Activated naive CD8-positive, alpha-beta T cell treated with anti-CD3 and anti-CD28 coated beads, Interleukin-2, amount 10 ng/mL, durations not matched to agents 7 days and 5 days (primary cell): Measurements from ENCODE around the gene IL17RA. TPM values are rescaled to one million over a fixed set of nuclear protein-coding genes. Genes with fewer than 3 reads are reported as not detected.
A peak's percentile ranks its signal among the peaks of the same experiment; 100 is the strongest.

Experiments used
- ATAC-seq: fragments of 150-1000 bp; cut with Tn5 transposase; one replicate; pipeline ENCODE4 v1.10.0; 2021; ENCODE audit warnings: low read depth, moderate library complexity
- POLR2A ChIA-PET: fragments of 350-600 bp; sonication (Branson Sonifier 250); formaldehyde crosslinking; loops from one replicate; lab custom pipeline; 2021; ENCODE audit warnings: antibody characterized with exemption; lab: Charles Lee
- DNase-seq: peaks from one replicate; pipeline ENCODE4 v3.0.0; 2021
- H3K27ac Mint-ChIP-seq: one replicate; pipeline ENCODE4 v1.8.0; 2022; ENCODE audit warnings: mild to moderate bottlenecking, mixed read lengths
- H3K27me3 Mint-ChIP-seq: one replicate; pipeline ENCODE4 v1.8.0; 2022; ENCODE audit warnings: mild to moderate bottlenecking, moderate library complexity, mixed read lengths
- H3K36me3 Mint-ChIP-seq: one replicate; pipeline ENCODE4 v1.8.0; 2021; ENCODE audit warnings: mild to moderate bottlenecking, mixed read lengths
- H3K4me1 Mint-ChIP-seq: one replicate; pipeline ENCODE4 v1.8.0; 2021; ENCODE audit warnings: mixed read lengths
- H3K4me3 Mint-ChIP-seq: one replicate; pipeline ENCODE4 v1.8.0; 2022; ENCODE audit warnings: mild to moderate bottlenecking, moderate library complexity, mixed read lengths
- H3K9me3 Mint-ChIP-seq: one replicate; pipeline ENCODE4 v1.8.0; 2021; ENCODE audit warnings: mixed read lengths
- total RNA-seq, 2 experiments: library from RNA; stranded (reverse); gene quantifications; one replicate each; pipeline ENCODE4 v1.2.3, GENCODE V29; 2021

The IL17RA gene
- total RNA-seq, 2 experiments from 2014 or later, result 46.7 to 48.0 TPM

DNA sequence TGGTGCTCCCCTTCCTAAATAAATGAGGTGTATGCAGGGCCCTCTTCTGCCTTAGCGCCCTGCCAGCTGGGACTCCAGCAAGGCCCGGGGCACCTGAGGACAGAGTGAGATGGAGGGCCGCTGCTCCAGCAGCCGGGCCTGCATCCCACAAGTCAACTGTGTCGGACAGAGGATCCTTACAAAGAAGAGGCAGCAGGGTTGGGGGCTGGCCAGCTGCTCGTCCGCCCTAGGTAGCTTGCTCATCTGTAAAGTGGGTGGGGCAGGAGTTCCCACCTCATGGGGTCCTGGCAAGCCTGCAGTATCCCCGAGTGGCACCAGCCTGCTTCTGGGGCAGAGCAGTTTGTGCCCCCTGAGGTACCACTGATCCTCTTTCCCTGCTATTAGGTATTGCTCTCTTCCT lies 28.8 kb downstream of the IL17RA start:
- Mint-ChIP-seq H3K9me3 (no peaks in the 10 kb centered on the region), H3K27me3 (peaks cover under 1% of the 10 kb centered on the region), H3K4me1 (peaks cover 36% of the 10 kb centered on the region), H3K36me3 (peaks cover 14% of the 10 kb centered on the region), H3K4me3 (no peak overlapping the region), H3K27ac (no peak overlapping the region)
- ATAC-seq, result no peak
- POLR2A ChIA-PET, result no interaction called here
- no peak for DNase-seq

DNA sequence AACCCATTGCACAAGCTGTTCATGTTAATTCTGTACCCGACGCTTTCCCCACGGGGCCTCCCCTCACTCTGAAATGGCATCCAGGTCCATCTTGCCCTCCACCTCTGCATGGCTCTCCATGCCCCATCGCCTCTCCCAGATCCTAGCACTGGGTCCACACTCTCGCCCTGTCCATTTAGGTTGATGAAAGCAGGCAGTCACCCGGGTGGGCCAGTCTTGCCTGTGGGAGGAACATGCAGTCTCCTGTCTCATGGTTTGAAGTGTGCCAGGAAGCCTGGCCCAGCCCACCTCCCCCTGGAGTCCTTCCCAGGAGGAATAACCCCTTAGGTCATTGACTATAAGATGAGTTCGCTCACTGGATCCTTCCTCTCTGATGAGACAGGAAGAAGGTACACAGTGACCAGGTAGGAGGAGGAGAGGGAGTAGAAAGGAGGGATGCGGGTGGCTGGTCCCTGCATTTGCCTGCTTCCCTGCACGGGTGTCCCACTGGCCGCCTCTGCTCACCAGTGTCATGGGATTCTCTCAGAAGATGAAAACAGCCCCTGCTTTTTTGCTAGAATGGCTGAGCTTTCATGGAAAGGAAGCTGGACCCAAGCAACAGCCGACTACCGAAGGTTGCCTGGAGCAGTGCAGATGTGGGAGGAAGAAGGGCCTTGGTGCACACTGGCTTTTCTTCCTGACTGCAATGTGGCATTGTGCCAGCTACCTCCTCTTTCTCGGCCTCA lies 29.5 kb downstream of the IL17RA start:
- DNase-seq (no peak), ATAC-seq (no peak)
- no peaks in the 10 kb centered on the region for H3K9me3 Mint-ChIP-seq
- H3K27ac Mint-ChIP-seq, result peak overlapping the region; percentile 55
- no peak overlapping the region for H3K4me3 Mint-ChIP-seq
- H3K36me3 Mint-ChIP-seq, result peaks cover 13% of the 10 kb centered on the region
- peaks cover 42% of the 10 kb centered on the region for H3K4me1 Mint-ChIP-seq
- POLR2A ChIA-PET, result no interaction called here
- peaks cover 6% of the 10 kb centered on the region for H3K27me3 Mint-ChIP-seq

DNA sequence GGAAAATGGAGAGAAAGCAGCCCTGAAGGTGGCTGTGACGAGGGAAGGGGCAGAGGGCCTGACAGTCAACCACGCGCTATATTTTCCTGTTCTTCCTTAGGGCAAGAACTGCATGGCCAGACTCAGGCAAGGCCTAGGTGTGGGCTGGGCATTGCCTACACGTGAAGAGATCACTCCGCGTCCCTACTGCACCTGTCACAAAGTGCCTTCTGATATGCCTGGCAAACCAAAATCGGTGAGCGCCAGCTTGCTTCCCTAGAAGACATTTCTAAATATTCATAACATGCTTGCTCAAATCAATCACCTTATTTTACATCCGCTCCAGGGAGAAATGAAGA lies 30.1 kb downstream of the IL17RA start:
- Mint-ChIP-seq H3K9me3 (no peaks in the 10 kb centered on the region), H3K27ac (no peak overlapping the region), H3K36me3 (peaks cover 9% of the 10 kb centered on the region), H3K4me3 (no peak overlapping the region), H3K4me1 (peaks cover 42% of the 10 kb centered on the region), H3K27me3 (peaks cover 7% of the 10 kb centered on the region)
- ATAC-seq, result no peak
- POLR2A ChIA-PET, result interaction anchor here (1.3 kb wide), 1 partner anchor 57 kb away, joined by 4 read pairs; no protein-coding TSS in a partner anchor
- no peak for DNase-seq

DNA sequence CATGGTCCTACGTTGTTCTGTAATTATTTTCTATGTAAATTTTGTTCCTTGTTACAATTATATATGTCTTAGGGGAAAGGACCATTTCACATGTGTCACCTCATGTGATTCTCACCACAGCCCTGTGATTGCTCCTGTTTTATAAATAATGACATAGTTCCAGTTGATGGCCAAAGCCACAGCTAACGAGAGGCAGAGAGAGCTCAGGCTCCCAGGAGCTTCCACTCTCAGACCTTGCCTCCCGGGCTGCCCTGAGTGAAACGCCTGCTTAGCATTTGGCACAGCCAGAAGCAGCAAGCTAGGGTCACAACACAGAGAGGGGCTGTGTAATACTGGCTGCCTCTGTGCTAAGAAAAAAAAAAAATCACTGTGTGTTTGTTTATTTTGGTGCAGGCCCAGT lies 30.4 kb downstream of the IL17RA start:
- POLR2A ChIA-PET, result interaction anchor here (1.3 to 3.2 kb wide), 4 partner anchors 8 to 56 kb away, joined by 4 to 16 read pairs (median 12); no protein-coding TSS in a partner anchor
- H3K36me3 Mint-ChIP-seq, result peaks cover 8% of the 10 kb centered on the region
- H3K9me3 Mint-ChIP-seq, result no peaks in the 10 kb centered on the region
- DNase-seq (no peak), ATAC-seq (no peak)
- H3K4me3 Mint-ChIP-seq, result no peak overlapping the region
- no peak overlapping the region for H3K27ac Mint-ChIP-seq
- H3K4me1 Mint-ChIP-seq, result peaks cover 42% of the 10 kb centered on the region
- H3K27me3 Mint-ChIP-seq, result peaks cover 8% of the 10 kb centered on the region

DNA sequence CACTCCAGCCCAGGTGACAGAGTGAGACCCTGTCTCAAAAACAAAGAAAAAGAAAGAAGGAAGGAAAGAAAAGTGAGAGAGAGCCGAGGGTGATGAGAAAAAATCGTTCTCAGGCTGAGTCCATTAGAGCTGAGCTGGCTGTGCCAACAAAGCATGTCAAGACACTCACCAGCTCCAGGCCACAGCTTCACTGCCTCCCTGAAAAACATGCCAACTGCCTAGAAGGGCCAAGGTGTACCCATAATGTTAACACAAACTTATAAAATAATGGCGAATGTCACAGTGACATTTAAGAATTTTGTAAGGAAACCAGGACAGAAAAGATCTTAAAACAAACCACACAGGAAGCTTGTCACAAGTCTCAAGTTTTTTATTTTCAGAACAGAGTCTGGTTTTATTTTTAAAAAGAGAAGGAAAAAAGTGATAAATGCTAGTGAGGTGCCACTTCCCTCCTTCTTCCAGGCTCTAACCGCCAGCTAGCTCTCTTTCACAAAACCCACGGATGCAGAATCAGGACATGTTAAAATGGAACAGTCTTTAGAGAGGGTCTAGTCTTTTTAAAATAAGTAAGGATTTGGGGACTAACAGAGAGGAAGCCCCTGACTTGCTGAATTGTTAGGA lies 31.3 kb downstream of the IL17RA start:
- DNase-seq, result no peak
- Mint-ChIP-seq H3K9me3 (no peaks in the 10 kb centered on the region), H3K4me1 (peaks cover 42% of the 10 kb centered on the region), H3K27ac (peak overlapping the region; percentile 86), H3K36me3 (peaks cover 3% of the 10 kb centered on the region), H3K4me3 (peak overlapping the region; percentile 55), H3K27me3 (peaks cover 8% of the 10 kb centered on the region)
- POLR2A ChIA-PET, result interaction anchor here (0.7 to 3.2 kb wide), 7 partner anchors 9 to 103 kb away, joined by 3 to 16 read pairs (median 7); partner anchors contain the start of genes ADA2 and IL17RA
- no peak for ATAC-seq

DNA sequence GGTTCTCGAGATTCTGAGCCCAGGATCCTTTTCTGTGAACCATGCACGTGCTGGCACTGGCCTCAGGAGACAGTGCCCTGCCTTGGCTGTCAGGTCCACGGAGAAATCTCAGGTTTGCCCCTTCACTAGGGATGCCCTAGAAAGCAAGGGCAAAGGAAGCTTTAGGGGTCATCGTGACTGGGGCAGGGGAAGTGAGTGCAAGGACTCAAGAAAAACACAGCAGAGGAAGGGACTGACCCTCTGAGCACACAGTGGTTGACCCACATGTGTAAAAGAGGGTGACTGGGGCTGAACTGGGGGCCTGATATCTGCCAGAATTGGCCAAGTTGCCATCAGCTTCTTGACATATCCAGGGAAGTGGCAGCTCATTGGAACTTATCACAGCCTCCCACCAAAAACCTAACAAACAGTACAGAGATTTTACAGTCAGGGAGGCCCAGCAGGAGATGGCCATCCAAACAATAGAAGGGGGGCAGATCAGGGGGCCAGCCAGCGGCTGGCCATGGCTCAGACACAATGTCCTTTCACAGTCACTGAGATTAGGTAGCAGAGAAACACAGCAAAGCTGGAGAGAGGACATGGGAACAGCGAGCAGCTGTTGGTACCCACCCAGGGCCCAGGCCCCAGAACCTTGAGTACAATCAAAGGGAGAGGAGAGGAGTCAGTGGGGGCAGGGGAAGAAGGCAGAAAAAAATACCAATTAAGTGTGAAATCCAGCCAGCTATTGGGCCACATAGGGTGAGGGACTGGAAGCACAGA lies 32.0 kb downstream of the IL17RA start:
- Mint-ChIP-seq H3K4me1 (peaks cover 42% of the 10 kb centered on the region), H3K27ac (peak overlapping the region; percentile 86), H3K9me3 (no peaks in the 10 kb centered on the region), H3K36me3 (no peaks in the 10 kb centered on the region), H3K4me3 (peak overlapping the region; percentile 55), H3K27me3 (peaks cover 13% of the 10 kb centered on the region)
- POLR2A ChIA-PET, result interaction anchor here (0.7 to 3.2 kb wide), 6 partner anchors 10 to 103 kb away, joined by 3 to 16 read pairs (median 8); partner anchors contain the start of genes ADA2 and IL17RA
- DNase-seq, result no peak
- ATAC-seq, result no peak

DNA sequence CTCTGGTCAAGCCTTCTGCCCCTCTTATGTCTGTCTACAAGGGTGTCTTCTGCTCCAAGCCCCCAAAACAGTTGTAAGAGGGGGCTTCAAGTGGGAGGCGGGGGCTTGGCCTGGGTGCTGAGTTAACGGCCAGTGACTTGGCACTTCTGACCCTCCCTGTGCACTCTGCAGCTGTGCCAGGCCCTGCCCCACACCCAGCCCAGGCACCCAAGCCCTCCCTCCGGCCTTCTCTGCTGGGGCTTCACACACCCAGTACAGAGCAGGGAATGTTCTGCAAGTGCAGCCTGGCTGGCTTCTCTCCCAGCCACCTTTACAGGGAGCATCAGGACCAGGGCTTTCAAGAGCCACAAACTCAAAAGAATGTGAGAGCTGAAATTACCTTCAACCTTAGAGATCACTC lies 32.6 kb downstream of the IL17RA start:
- POLR2A ChIA-PET, result interaction anchor here (0.9 to 3.2 kb wide), 4 partner anchors 19 to 54 kb away, joined by 3 to 16 read pairs (median 4); no protein-coding TSS in a partner anchor
- peak overlapping the region; percentile 84 for H3K27ac Mint-ChIP-seq
- peak overlapping the region; percentile 58 for H3K4me3 Mint-ChIP-seq
- H3K36me3 Mint-ChIP-seq, result no peaks in the 10 kb centered on the region
- ATAC-seq, result no peak
- DNase-seq, result no peak
- H3K4me1 Mint-ChIP-seq, result peaks cover 42% of the 10 kb centered on the region
- peaks cover 20% of the 10 kb centered on the region for H3K27me3 Mint-ChIP-seq
- H3K9me3 Mint-ChIP-seq, result no peaks in the 10 kb centered on the region

DNA sequence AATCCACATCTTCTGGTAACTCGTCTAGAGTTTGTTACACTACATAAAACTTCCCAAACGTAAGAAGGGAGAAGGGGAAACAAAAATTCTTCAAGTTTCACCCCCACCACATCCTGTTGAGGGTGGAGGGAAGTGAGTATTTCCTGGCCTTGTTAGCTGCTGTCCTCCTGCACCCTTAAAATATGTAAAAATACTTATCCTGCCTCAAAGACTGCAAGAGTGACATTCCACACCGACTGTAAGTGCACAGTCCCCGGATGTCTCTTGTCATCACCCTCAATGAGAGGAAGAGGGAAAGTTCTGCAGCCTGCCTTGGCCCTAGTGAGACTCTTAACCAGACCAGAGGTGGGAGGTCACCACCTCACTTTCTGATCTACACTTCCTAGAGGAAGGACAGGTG lies 33.1 kb downstream of the IL17RA start:
- Mint-ChIP-seq H3K4me1 (peaks cover 42% of the 10 kb centered on the region), H3K4me3 (peak overlapping the region; percentile 58), H3K27me3 (peaks cover 25% of the 10 kb centered on the region), H3K36me3 (no peaks in the 10 kb centered on the region), H3K9me3 (no peaks in the 10 kb centered on the region), H3K27ac (peak overlapping the region; percentile 84)
- ATAC-seq, result peak; percentile 44
- DNase-seq, result no peak
- POLR2A ChIA-PET, result interaction anchor here (0.9 to 3.2 kb wide), 4 partner anchors 19 to 54 kb away, joined by 3 to 16 read pairs (median 4); no protein-coding TSS in a partner anchor

DNA sequence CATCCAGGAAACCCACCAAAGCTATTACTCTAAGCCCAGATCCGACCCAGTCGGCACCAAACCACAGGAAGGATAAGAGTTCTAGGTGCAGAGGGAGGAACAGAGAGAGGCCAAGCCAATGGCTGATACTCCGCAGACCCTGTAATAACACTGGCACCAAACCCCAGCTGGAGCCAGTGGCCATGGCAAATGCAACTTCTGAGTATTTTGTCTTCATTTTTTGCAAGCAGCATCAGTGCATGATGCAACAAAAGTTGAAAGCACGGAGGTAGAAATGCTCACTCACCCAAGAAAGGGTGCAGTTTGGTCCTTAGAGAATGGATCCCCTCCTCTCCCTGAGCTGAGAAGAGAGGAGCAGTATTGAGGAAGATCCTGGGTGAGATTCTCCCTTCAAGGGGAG lies 33.5 kb downstream of the IL17RA start:
- DNase-seq, result no peak
- Mint-ChIP-seq H3K27ac (peak overlapping the region; percentile 84), H3K36me3 (no peaks in the 10 kb centered on the region), H3K4me3 (peak overlapping the region; percentile 58), H3K27me3 (peaks cover 26% of the 10 kb centered on the region), H3K4me1 (peaks cover 42% of the 10 kb centered on the region), H3K9me3 (no peaks in the 10 kb centered on the region)
- ATAC-seq, result no peak
- POLR2A ChIA-PET, result interaction anchor here (0.9 to 3.2 kb wide), 4 partner anchors 20 to 54 kb away, joined by 3 to 16 read pairs (median 4); no protein-coding TSS in a partner anchor

DNA sequence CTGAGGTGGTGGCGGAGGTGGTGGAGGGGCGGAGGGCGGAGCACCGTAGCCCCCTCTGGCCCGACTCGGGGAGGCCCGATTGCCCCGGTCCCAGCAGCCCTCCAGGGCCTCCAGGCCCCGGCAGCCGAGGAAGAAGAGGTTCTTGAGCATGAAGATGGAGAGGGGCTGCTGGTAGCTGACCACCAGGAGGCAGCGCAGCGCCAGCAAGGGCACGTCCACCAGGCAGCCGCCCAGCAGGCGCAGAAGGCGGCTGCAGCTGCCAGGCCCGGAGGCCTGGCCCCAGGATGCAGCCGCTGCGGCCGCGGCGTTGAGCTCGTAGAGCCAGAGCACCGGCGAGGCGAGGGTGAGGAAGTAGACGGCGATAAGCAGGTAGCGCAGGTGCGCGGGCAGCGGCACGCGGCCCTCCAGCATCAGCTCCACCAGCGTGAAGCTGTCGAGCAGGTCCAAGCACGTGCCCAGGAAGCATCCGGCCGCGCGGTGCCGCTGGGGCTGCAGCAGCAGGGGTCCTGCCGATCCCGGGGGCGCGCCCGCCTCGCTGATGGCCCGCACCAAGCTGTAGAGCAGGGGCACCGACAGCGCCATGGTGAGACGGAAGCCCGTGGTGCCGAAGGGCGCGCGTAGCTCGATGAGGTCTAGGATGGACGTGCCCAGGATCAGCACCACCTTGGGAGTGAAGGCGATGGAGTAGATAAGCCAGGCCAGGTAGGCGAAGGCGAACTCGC lies 34.8 kb downstream of the IL17RA start:
- Mint-ChIP-seq H3K36me3 (no peaks in the 10 kb centered on the region), H3K4me1 (peaks cover 38% of the 10 kb centered on the region), H3K4me3 (peak overlapping the region; percentile 19), H3K27me3 (peaks cover 29% of the 10 kb centered on the region), H3K9me3 (no peaks in the 10 kb centered on the region), H3K27ac (no peak overlapping the region)
- POLR2A ChIA-PET, result no interaction called here
- no peak for ATAC-seq
- no peak for DNase-seq

DNA sequence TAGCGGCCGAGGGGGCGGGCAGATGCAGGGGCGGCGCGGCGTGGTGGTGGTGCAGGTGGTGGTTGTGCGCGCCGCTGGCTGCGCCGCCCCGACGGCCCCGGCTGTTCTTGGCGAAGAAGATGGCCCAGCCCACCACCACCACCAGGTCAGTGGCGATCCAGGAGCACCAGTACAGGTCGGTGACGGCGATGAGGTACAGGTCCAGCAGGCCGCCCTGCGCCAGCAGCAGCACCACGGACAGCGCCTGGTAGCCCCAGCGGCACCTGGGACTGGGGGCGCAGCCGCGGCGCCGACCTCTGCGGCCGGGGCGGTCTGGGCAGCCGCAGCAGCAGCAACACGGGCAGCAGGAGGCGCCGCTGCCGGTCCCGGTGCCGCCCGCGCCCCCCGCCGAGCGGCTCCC lies 35.5 kb downstream of the IL17RA start:
- DNase-seq, result peak; percentile 83
- ATAC-seq, result peak; percentile 63
- H3K27ac Mint-ChIP-seq, result no peak overlapping the region
- no peak overlapping the region for H3K4me3 Mint-ChIP-seq
- H3K27me3 Mint-ChIP-seq, result peaks cover 29% of the 10 kb centered on the region
- H3K9me3 Mint-ChIP-seq, result no peaks in the 10 kb centered on the region
- H3K4me1 Mint-ChIP-seq, result peaks cover 35% of the 10 kb centered on the region
- POLR2A ChIA-PET, result no interaction called here
- no peaks in the 10 kb centered on the region for H3K36me3 Mint-ChIP-seq

DNA sequence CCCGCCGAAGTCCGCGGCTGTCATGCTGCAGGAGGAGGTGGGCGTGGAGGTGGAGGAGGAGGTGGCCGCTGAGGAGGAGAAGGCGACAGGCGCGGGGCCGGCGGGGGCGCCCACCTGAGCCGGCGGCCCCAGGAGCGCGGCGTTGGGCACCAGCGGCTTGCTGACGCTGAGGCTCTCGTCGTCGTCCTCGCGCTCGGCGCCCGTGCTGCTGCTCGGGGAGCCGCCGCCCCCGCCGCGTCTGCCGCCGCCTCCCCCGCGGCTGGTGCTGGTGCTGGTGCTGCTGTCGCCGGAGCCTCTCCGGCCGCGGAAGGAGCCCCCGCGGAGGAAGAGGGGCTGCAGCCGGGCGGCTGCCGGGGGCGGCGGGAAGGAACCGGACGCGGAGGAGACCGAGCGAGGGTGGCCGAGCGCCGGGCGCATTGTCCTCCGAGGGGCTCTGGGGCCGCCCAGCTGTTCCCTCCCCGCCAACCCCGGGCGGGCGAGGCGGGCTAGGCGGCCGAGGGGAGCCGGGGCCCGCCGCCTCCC lies 36.0 kb downstream of the IL17RA start:
- DNase-seq, result peak; percentile 48

More for the DNA sequence above, 36.0 kb downstream of the IL17RA start:
- peak; percentile 10 for ATAC-seq
- Mint-ChIP-seq H3K27ac (no peak overlapping the region), H3K36me3 (no peaks in the 10 kb centered on the region), H3K4me3 (no peak overlapping the region), H3K9me3 (no peaks in the 10 kb centered on the region), H3K27me3 (peaks cover 29% of the 10 kb centered on the region), H3K4me1 (peaks cover 31% of the 10 kb centered on the region)
- POLR2A ChIA-PET, result no interaction called here
